Uterus (tissue), 2 donors: ENCODE data around the gene ICA1.

Source experiments
- POLR2A ChIP-seq, 2 donors: fragments of 450-650 bp; IDR thresholded peaks; one replicate each; pipeline ENCODE4 v1.6.1; 2016; ENCODE audit warnings: antibody characterized with exemption in 2 of 2, mild to moderate bottlenecking in 1 of 2, moderate library complexity in 1 of 2
- TF ChIP-seq, protein P1 (sequence below), 4 experiments: fragments of 200-600 bp in 2 of 4; fragments of 450-650 bp in 2 of 4; sonication (generic) in 2 of 4; IDR thresholded peaks; one replicate each; pipeline ENCODE4 v1.5.1; 2016 to 2019; ENCODE audit warnings: antibody characterized with exemption in 4 of 4, mild to moderate bottlenecking in 2 of 4, moderate library complexity in 1 of 4

DNA sequence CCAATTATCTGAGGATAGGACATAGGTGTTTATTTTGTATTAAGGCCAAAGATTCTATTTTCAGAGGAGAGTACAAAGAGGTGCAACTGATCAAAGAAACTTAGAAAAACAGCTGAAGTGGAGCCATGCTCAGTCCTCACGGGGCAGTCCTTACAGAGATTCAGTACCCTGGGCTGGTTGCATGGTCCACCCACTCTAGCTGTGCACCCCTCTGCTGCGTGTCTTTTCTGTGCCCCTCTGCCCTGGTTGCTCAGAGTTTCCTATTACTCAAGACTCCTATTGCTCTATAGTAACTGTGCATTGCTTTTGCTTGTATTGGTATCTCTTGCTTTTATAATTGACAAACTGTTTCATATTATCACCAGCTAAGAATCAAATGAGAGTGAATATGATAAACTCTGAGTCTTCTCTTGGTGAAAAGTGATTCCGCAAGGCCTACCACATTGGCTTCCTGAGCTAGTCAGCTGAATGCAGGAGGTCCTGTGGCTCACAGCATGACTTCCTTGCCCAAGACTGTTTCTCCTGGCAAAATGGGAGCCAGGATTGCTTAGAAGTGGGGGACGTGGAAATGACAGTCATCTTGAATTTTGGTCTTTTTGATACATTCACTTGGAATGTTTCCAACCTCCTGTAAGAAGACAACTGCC, 156.4 kb downstream of the ICA1 start:
- TF ChIP-seq, protein P1, sequence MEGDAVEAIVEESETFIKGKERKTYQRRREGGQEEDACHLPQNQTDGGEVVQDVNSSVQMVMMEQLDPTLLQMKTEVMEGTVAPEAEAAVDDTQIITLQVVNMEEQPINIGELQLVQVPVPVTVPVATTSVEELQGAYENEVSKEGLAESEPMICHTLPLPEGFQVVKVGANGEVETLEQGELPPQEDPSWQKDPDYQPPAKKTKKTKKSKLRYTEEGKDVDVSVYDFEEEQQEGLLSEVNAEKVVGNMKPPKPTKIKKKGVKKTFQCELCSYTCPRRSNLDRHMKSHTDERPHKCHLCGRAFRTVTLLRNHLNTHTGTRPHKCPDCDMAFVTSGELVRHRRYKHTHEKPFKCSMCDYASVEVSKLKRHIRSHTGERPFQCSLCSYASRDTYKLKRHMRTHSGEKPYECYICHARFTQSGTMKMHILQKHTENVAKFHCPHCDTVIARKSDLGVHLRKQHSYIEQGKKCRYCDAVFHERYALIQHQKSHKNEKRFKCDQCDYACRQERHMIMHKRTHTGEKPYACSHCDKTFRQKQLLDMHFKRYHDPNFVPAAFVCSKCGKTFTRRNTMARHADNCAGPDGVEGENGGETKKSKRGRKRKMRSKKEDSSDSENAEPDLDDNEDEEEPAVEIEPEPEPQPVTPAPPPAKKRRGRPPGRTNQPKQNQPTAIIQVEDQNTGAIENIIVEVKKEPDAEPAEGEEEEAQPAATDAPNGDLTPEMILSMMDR (IDR thresholded peaks at IDR 0.05): no peak
- TF ChIP-seq POLR2A (IDR thresholded peaks at IDR 0.05): no peak
